Activated CD8-positive, alpha-beta T cell treated with anti-CD3 and anti-CD28 coated beads for 36 hours (primary cell): ENCODE results near the gene ATXN7L1. TPM values are rescaled to one million over a fixed set of nuclear protein-coding genes. Genes with fewer than 3 reads are reported as not detected.

ENCODE experiments used
- ATAC-seq: fragments of 200-7000 bp; cut with Tn5 transposase; one replicate; pipeline ENCODE4 v1.10.0; 2021; ENCODE audit warnings: mild to moderate bottlenecking, moderate library complexity
- CTCF ChIA-PET: fragments of 350-600 bp; sonication (Branson Sonifier 250); formaldehyde crosslinking; loops from one replicate; lab custom pipeline; 2021; ENCODE audit warnings: antibody characterized with exemption; lab: Charles Lee
- POLR2A ChIA-PET: fragments of 350-600 bp; sonication (Branson Sonifier 250); formaldehyde crosslinking; loops from one replicate; lab custom pipeline; 2021; ENCODE audit warnings: antibody characterized with exemption; lab: Charles Lee
- DNase-seq: peaks from one replicate; pipeline ENCODE4 v3.0.0-alpha.2; 2020
- H3K27ac Mint-ChIP-seq: one replicate; pipeline ENCODE4 v1.8.0; 2021; ENCODE audit warnings: mild to moderate bottlenecking, mixed read lengths
- H3K27me3 Mint-ChIP-seq: one replicate; pipeline ENCODE4 v1.8.0; 2021; ENCODE audit warnings: mixed read lengths
- H3K36me3 Mint-ChIP-seq: one replicate; pipeline ENCODE4 v1.8.0; 2021; ENCODE audit warnings: low read depth, mixed read lengths
- H3K4me1 Mint-ChIP-seq: one replicate; pipeline ENCODE4 v1.8.0; 2021; ENCODE audit warnings: low read depth, mixed read lengths
- H3K4me3 Mint-ChIP-seq: one replicate; pipeline ENCODE4 v1.8.0; 2021; ENCODE audit warnings: mild to moderate bottlenecking, moderate library complexity, mixed read lengths
- H3K9me3 Mint-ChIP-seq: one replicate; pipeline ENCODE4 v1.8.0; 2021; ENCODE audit warnings: mixed read lengths
- CTCF ChIP-seq: fragments of 200-600 bp; IDR thresholded peaks from one replicate; pipeline ENCODE4 v1.8.0; 2022; ENCODE audit warnings: antibody characterized with exemption, mild to moderate bottlenecking
- intact Hi-C: fragments of 100-400 bp; cut with micrococcal nuclease; formaldehyde crosslinking; loops from one replicate; pipeline ENCODE4 v1.10.0; 2022
- total RNA-seq, 2 experiments: library from RNA; stranded (reverse); gene quantifications; one replicate each; pipeline ENCODE4 v1.2.3, GENCODE V29; 2021

ATXN7L1 gene
- total RNA-seq, 2 experiments from 2014 or later = 4.8 to 5.3 TPM

- Mint-ChIP-seq H3K4me1 (peaks cover 56% of the 10 kb centered on the region), H3K27ac (peak overlapping the region; percentile 47)
- CTCF ChIA-PET = interaction anchor here (0.7 to 3.4 kb wide), 28 partner anchors 8 to 220 kb away, joined by 3 to 27 read pairs (median 3); no protein-coding TSS in a partner anchor
These were observed 684 bp upstream of the ATXN7L1 start for GRCh38 chr7:105876964-105877601.

GRCh38 chr7:105875505-105875904 is 894 bp downstream of the ATXN7L1 start:
- POLR2A ChIA-PET = interaction anchor here (0.6 to 2.2 kb wide), 2 partner anchors 40 to 69 kb away, joined by 3 to 7 read pairs; no protein-coding TSS in a partner anchor
- no peak for ATAC-seq
- Mint-ChIP-seq H3K4me1 (peaks cover 56% of the 10 kb centered on the region), H3K4me3 (peak overlapping the region; percentile 87), H3K36me3 (peaks cover 5% of the 10 kb centered on the region), H3K27me3 (peaks cover 1% of the 10 kb centered on the region), H3K27ac (peak overlapping the region; percentile 85), H3K9me3 (no peaks in the 10 kb centered on the region)
- no peak for TF ChIP-seq CTCF
- CTCF ChIA-PET = interaction anchor here (0.6 to 1.4 kb wide), 4 partner anchors 25 to 115 kb away, joined by 3 to 5 read pairs (median 4); no protein-coding TSS in a partner anchor
- intact Hi-C loops = loop anchor here (2.0 to 5.0 kb wide), 3 partner anchors 67 to 137 kb away; no protein-coding TSS in a partner anchor
- no peak for DNase-seq

More at GRCh38 chr7:105876964-105877601, 684 bp upstream of the ATXN7L1 start:
- POLR2A ChIA-PET = interaction anchor here (0.7 to 1.4 kb wide), 3 partner anchors 10 to 14 kb away, joined by 3 to 5 read pairs (median 4); no protein-coding TSS in a partner anchor
- peaks cover 5% of the 10 kb centered on the region for H3K36me3 Mint-ChIP-seq
- peak; percentile 16 for DNase-seq
- peaks cover 1% of the 10 kb centered on the region for H3K27me3 Mint-ChIP-seq
- H3K9me3 Mint-ChIP-seq = no peaks in the 10 kb centered on the region
- ATAC-seq = no peak
- peak; percentile 39 for TF ChIP-seq CTCF
- H3K4me3 Mint-ChIP-seq = peak overlapping the region; percentile 73
- intact Hi-C loops = loop anchor here (5.0 kb wide), 2 partner anchors 115 to 135 kb away; no protein-coding TSS in a partner anchor

GRCh38 chr7:105874055-105874454 is 2.3 kb downstream of the ATXN7L1 start:
- no peak for TF ChIP-seq CTCF
- Mint-ChIP-seq H3K27me3 (peaks cover 1% of the 10 kb centered on the region), H3K9me3 (no peaks in the 10 kb centered on the region), H3K36me3 (peaks cover 5% of the 10 kb centered on the region), H3K27ac (no peak overlapping the region), H3K4me3 (no peak overlapping the region), H3K4me1 (peaks cover 49% of the 10 kb centered on the region)
- intact Hi-C loops = loop anchor here (2.0 kb wide), 1 partner anchor 65 kb away; no protein-coding TSS in a partner anchor
- ChIA-PET POLR2A (interaction anchor here (2.2 kb wide), 1 partner anchor 68 kb away, joined by 7 read pairs; no protein-coding TSS in a partner anchor), CTCF (interaction anchor here (0.7 to 0.8 kb wide), 2 partner anchors 19 to 113 kb away, joined by 3 read pairs; no protein-coding TSS in a partner anchor)
- DNase-seq = peak; percentile 47
- peak; percentile 67 for ATAC-seq

- Mint-ChIP-seq H3K27ac (no peak overlapping the region), H3K27me3 (no peaks in the 10 kb centered on the region), H3K36me3 (peaks cover 5% of the 10 kb centered on the region), H3K4me1 (peaks cover 33% of the 10 kb centered on the region), H3K9me3 (no peaks in the 10 kb centered on the region), H3K4me3 (no peak overlapping the region)
- no peak for ATAC-seq
- ChIA-PET POLR2A (no interaction called here), CTCF (no interaction called here)
- no peak for TF ChIP-seq CTCF
- DNase-seq = no peak
- intact Hi-C loops = no loop called here
These were observed 3.9 kb downstream of the ATXN7L1 start for GRCh38 chr7:105872491-105872890.

GRCh38 chr7:105871142-105871541 is 5.3 kb downstream of the ATXN7L1 start:
- ChIA-PET POLR2A (no interaction called here), CTCF (interaction anchor here (0.6 to 0.9 kb wide), 2 partner anchors 12 to 688 kb away, joined by 3 read pairs; no protein-coding TSS in a partner anchor)
- DNase-seq (no peak), ATAC-seq (no peak)
- no peak overlapping the region for H3K4me3 Mint-ChIP-seq
- no peak overlapping the region for H3K27ac Mint-ChIP-seq
- no peak for TF ChIP-seq CTCF
- H3K4me1 Mint-ChIP-seq = peaks cover 31% of the 10 kb centered on the region
- no peaks in the 10 kb centered on the region for H3K9me3 Mint-ChIP-seq
- H3K36me3 Mint-ChIP-seq = peaks cover 8% of the 10 kb centered on the region
- intact Hi-C loops = no loop called here
- no peaks in the 10 kb centered on the region for H3K27me3 Mint-ChIP-seq
